Measurements from ENCODE around the gene FYN.

The FYN gene

GRCh38 chr6:111794300-111794699, 79.0 kb downstream of the FYN start:
- Histone ChIP-seq H3F3A (ENCODE audit: control insufficient read depth, insufficient read depth) (no peaks in the 10 kb centered on the region), H3K9me2 (replicated peaks; ENCODE audit: control insufficient read depth, low read length) (no peaks in the 10 kb centered on the region), H3K4me1 (ENCODE audit: control insufficient read depth, low read length) (no peaks in the 10 kb centered on the region), H3K27me3 (ENCODE audit: control insufficient read depth, low read length) (no peaks in the 10 kb centered on the region), H3K4me3 (ENCODE audit: low read length) (no peak overlapping the region), H4K20me1 (ENCODE audit: control insufficient read depth, insufficient read depth, low read depth, low read length) (no peaks in the 10 kb centered on the region), H3K79me2 (ENCODE audit: control insufficient read depth, low read length) (no peaks in the 10 kb centered on the region), H3K4me2 (ENCODE audit: low read length) (no peak overlapping the region), H3K36me3 (ENCODE audit: control insufficient read depth, low read length) (no peaks in the 10 kb centered on the region), H3K27ac (ENCODE audit: low read depth, low read length) (no peak overlapping the region), H3K9me3 (ENCODE audit: control insufficient read depth, insufficient read depth, low read length) (no peaks in the 10 kb centered on the region)
- TF ChIP-seq CTCF (IDR thresholded peaks at IDR 0.05; ENCODE audit: low read depth, low read length, poor library complexity, severe bottlenecking) (no peak), EZH2phosphoT487 (IDR thresholded peaks at IDR 0.05; ENCODE audit: borderline replicate concordance, low read length) (no peak)

GRCh38 chr6:111793711-111794111, 79.5 kb downstream of the FYN start:
- no peaks in the 10 kb centered on the region for H3K4me1 ChIP-seq (ENCODE audit: control insufficient read depth, low read length)
- H3K36me3 ChIP-seq (ENCODE audit: control insufficient read depth, low read length) = no peaks in the 10 kb centered on the region
- no peaks in the 10 kb centered on the region for H3F3A ChIP-seq (ENCODE audit: control insufficient read depth, insufficient read depth)
- H3K9me3 ChIP-seq (ENCODE audit: control insufficient read depth, insufficient read depth, low read length) = no peaks in the 10 kb centered on the region
- no peak for TF ChIP-seq CTCF (IDR thresholded peaks at IDR 0.05; ENCODE audit: low read depth, low read length, poor library complexity, severe bottlenecking)
- TF ChIP-seq EZH2phosphoT487 (IDR thresholded peaks at IDR 0.05; ENCODE audit: borderline replicate concordance, low read length) = no peak
- H3K4me3 ChIP-seq (ENCODE audit: low read length) = no peak overlapping the region
- no peak overlapping the region for H3K4me2 ChIP-seq (ENCODE audit: low read length)
- H3K27ac ChIP-seq (ENCODE audit: low read depth, low read length) = no peak overlapping the region
- no peaks in the 10 kb centered on the region for H4K20me1 ChIP-seq (ENCODE audit: control insufficient read depth, insufficient read depth, low read depth, low read length)
- no peaks in the 10 kb centered on the region for H3K9me2 ChIP-seq (replicated peaks; ENCODE audit: control insufficient read depth, low read length)
- H3K79me2 ChIP-seq (ENCODE audit: control insufficient read depth, low read length) = no peaks in the 10 kb centered on the region
- H3K27me3 ChIP-seq (ENCODE audit: control insufficient read depth, low read length) = no peaks in the 10 kb centered on the region

GRCh38 chr6:111792914-111793700, 80.1 kb downstream of the FYN start:
- H3K4me2 ChIP-seq (ENCODE audit: low read length) = no peak overlapping the region
- H4K20me1 ChIP-seq (ENCODE audit: control insufficient read depth, insufficient read depth, low read depth, low read length) = no peaks in the 10 kb centered on the region

More at GRCh38 chr6:111792914-111793700, 80.1 kb downstream of the FYN start:
- Histone ChIP-seq H3K27me3 (ENCODE audit: control insufficient read depth, low read length) (no peaks in the 10 kb centered on the region), H3K9me3 (ENCODE audit: control insufficient read depth, insufficient read depth, low read length) (no peaks in the 10 kb centered on the region), H3K27ac (ENCODE audit: low read depth, low read length) (no peak overlapping the region), H3K79me2 (ENCODE audit: control insufficient read depth, low read length) (no peaks in the 10 kb centered on the region), H3K9me2 (replicated peaks; ENCODE audit: control insufficient read depth, low read length) (no peaks in the 10 kb centered on the region), H3K4me1 (ENCODE audit: control insufficient read depth, low read length) (no peaks in the 10 kb centered on the region), H3F3A (ENCODE audit: control insufficient read depth, insufficient read depth) (no peaks in the 10 kb centered on the region), H3K4me3 (ENCODE audit: low read length) (no peak overlapping the region), H3K36me3 (ENCODE audit: control insufficient read depth, low read length) (no peaks in the 10 kb centered on the region)
- no peak for TF ChIP-seq EZH2phosphoT487 (IDR thresholded peaks at IDR 0.05; ENCODE audit: borderline replicate concordance, low read length)
- TF ChIP-seq CTCF (IDR thresholded peaks at IDR 0.05; ENCODE audit: low read depth, low read length, poor library complexity, severe bottlenecking) = no peak

All from DOHH2 (cell line).